ENCODE measurements around the gene POPDC3. TPM values are rescaled to one million over a fixed set of nuclear protein-coding genes. Genes with fewer than 3 reads are reported as not detected.
"Not testable (repeated sequence)": the region's sequence is repeated elsewhere in the genome, so short reads cannot be mapped to it uniquely, and the experiment has no call there.

POPDC3 gene
- not detected for total RNA-seq

- no peak for DNase-seq
These were observed at the start of gene POPDC3 for GRCh38 chr6:105179244-105180065. Gene POPDC3 (minus strand): TSS chr6:105180014. CDS start chr6:105161909, 18,105 bp downstream.

- DNase-seq = no peak
These were observed 47.5 kb upstream of the POPDC3 start for GRCh38 chr6:105227295-105227767.

GRCh38 chr6:105226598-105227294, 46.9 kb upstream of the POPDC3 start:
- DNase-seq = no peak

GRCh38 chr6:105223242-105223641, 43.4 kb upstream of the POPDC3 start:
- DNase-seq = no peak

- DNase-seq = not testable (repeated sequence)
These were observed 41.4 kb upstream of the POPDC3 start for GRCh38 chr6:105221219-105221618.

GRCh38 chr6:105220186-105220585, 40.4 kb upstream of the POPDC3 start:
- no peak for DNase-seq

GRCh38 chr6:105219218-105219617, 39.4 kb upstream of the POPDC3 start:
- not testable (repeated sequence) for DNase-seq

- no peak for DNase-seq
These were observed 35.7 kb upstream of the POPDC3 start for GRCh38 chr6:105215506-105215905.

GRCh38 chr6:105214668-105215067, 34.9 kb upstream of the POPDC3 start:
- no peak for DNase-seq

- no peak for DNase-seq
These were observed 33.5 kb upstream of the POPDC3 start for GRCh38 chr6:105213272-105213671.

GRCh38 chr6:105212587-105212986, 32.8 kb upstream of the POPDC3 start:
- DNase-seq = no peak

- no peak for DNase-seq
These were observed 32.0 kb upstream of the POPDC3 start for GRCh38 chr6:105211831-105212230.

GRCh38 chr6:105210932-105211531, 31.2 kb upstream of the POPDC3 start:
- no peak for DNase-seq

GRCh38 chr6:105209950-105210706, 30.3 kb upstream of the POPDC3 start:
- no peak for DNase-seq

GRCh38 chr6:105207524-105208269, 27.9 kb upstream of the POPDC3 start:
- DNase-seq = no peak

GRCh38 chr6:105204768-105205167, 25.0 kb upstream of the POPDC3 start:
- DNase-seq = no peak

- no peak for DNase-seq
These were observed 24.5 kb upstream of the POPDC3 start for GRCh38 chr6:105204331-105204730.

- no peak for DNase-seq
These were observed 22.7 kb upstream of the POPDC3 start for GRCh38 chr6:105202486-105202885.

- no peak for DNase-seq
These were observed 20.4 kb upstream of the POPDC3 start for GRCh38 chr6:105200133-105200730.

GRCh38 chr6:105199711-105200110, 19.9 kb upstream of the POPDC3 start:
- no peak for DNase-seq

- no peak for DNase-seq
These were observed 16.3 kb upstream of the POPDC3 start for GRCh38 chr6:105196076-105196475.

GRCh38 chr6:105194591-105194990, 14.8 kb upstream of the POPDC3 start:
- no peak for DNase-seq

Measured in effector CD4-positive, alpha-beta T cell (primary cell).